HG03521 (cell line): ENCODE data around the gene DUSP8.

Source experiments
- ATAC-seq: cut with Tn5 transposase; IDR thresholded peaks from one replicate; pipeline ENCODE4 v1.9.1; 2021; ENCODE audit warnings: mild to moderate bottlenecking, moderate library complexity; ENCODE audit not compliant: unreplicated experiment

Gene DUSP8

GRCh38 chr11:1566381-1567051 lies 5.6 kb downstream of the DUSP8 start:
- ATAC-seq = no peak

DNA sequence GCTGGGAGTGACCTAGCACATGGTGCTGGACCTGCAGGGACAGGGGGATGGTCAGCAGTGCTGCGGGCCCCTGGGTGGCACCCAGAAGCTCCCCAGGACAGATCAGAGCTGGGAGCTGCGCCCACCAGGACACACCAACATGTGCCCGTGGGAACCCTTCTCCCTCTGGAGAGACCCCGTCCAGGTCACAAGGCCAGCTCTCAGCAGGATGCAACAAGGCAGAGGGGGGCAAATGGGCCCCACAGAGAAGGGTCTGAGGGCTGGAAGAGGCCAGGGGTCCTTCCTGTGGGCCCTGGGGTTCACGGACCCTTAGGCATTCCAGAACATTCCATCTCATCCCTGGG lies 6.2 kb downstream of the DUSP8 start:
- ATAC-seq = no peak

DNA sequence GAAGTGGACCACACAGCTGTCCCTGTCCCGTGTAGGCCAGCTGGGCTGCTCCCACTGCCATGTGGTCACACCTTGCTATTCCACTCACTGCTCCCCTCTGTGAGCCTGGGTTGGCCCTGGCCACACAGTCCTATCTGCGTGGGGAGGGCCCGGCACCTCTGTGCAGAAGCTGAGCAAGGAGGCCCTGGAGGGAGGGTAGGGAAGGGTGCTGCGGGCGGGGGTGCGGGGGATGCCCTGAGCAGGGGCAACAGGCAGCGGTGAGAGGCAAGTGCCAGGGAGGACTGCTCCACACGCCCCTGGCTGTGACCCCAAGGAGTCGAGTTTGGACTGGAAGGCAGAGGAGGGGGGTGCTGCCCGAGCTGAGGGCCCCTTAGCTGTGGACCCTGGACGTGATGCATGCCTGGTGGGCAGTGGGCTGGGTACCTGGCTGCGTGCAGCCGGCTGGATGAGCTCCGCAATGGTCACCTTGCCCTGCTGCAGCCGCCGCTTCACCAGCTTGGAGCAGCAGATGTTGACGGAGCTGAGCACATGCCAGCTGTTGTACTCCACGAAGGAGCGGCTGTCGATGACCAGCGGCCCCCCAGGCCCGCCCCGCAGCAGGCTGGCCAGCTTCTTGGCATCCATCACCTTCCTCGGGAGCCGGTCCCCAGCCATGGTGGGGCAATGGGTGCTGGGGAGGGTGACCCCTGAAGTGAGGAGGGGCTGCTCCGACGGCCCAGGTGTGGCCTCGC lies 6.7 kb downstream of the DUSP8 start:
- ATAC-seq = no peak

- ATAC-seq = no peak
Measured at GRCh38 chr11:1564535-1565172, 7.4 kb downstream of the DUSP8 start.

DNA sequence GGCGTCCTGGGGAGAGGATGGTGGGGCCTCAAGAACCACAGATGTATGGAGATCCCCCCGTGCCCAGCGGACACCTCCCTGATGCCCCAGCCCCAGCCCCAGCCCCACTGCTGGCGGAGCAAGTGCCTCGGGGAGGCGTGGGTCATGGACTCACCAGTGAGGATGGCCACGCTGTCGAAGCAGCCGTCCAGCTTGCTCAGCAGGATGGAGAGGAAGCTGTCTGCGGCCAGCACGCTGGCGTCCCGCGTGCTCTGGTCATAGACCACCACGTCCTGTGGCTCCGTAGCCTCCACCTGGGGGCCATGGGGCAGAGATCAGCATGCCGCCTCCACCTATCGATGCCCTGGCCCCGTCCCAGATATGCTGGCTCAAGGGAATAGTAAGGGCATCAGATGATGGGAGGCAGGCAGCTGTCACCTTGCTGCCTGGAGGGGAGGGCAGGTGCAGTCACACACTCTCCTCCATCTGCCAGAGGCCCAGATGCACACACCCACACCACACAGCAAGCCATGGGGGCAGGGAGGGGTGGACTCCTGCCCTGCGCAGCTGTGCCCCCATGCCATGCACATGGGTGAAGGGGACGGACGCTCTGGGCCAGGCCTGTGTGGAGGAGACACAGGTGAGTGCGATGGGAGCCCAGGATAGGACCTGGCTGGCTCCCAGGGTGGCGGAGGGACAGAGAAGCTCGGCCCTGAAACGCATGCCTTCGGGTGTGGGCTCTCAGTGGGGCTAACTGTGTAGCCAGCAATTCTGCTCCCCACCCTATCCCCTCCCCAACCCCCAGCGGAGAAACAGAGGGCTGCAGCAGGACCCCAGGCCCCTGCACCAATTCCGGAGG lies 8.2 kb downstream of the DUSP8 start:
- ATAC-seq = no peak

- no peak for ATAC-seq
Measured at GRCh38 chr11:1563149-1563638, 8.9 kb downstream of the DUSP8 start.

DNA sequence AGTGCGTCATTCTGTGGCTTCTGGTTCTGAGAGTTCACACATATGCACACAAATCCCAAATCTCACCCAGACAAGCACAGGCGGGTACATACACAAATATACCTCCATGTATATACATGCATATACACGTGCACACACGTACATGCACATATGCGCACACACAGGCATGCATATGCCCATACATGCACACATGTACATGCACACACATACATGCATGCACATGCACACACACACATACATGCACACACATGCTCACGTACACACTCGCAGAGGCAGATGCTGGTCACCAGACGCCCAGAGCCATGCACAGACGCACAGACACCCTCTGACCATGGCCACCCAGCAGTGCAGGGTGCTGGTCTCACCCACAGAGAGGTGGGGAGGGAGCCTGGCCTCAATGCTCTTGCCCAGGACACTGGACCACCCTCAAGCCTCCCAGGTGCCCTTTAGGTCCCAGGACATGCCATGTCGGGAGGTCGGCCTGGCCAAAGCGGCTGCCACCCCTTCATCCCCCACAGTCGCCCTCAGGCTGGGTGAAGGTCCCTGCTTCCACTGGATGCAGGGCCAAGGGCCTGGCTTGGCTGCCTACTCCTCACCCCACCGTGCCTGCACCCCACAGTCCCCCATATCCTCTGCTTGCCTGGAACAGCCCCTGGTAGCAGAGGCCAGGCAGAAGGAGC lies 9.5 kb downstream of the DUSP8 start:
- ATAC-seq = no peak

DNA sequence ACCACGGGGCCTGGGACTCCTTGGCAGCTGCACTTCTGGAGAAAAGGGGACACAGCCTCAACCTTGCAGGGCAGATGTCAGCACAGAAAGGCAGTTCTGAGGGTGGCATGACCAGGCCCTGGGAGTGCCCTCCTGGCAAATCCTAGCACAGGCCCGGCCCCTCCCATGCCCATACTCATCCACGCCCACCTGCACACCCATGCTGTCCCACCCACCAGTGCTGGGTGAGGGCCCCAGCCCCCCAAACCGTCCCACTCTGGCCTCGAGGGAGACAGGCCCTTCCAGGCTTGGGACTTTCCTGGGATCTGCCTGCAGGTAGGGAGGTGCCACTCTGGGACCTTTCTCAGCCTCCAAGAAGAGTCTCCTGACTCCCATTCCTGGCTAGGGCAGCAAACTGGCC lies 10.1 kb downstream of the DUSP8 start:
- no peak for ATAC-seq

DNA sequence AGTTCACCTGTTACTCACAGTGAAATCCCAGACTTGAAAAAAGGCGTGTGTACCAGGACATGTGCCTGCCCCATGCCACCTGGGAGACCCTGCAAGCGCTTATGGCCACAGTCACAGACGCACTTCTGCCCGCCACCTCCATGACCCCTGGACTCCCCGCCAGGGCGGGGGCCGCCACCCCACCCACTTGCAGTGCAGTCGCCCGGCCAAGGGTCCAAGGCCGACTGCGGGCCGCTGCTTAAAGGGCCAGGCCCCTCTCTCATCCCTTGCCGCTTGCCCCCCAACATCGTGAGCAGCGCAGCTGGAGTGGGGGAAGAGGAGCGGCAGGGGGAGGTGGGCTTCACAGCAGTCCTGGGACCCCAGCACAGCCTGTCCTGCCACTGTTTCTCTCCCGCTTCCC lies 10.8 kb downstream of the DUSP8 start:
- no peak for ATAC-seq

- no peak for ATAC-seq
Measured at GRCh38 chr11:1560649-1561251, 11.3 kb downstream of the DUSP8 start.

GRCh38 chr11:1560002-1560648 lies 11.9 kb downstream of the DUSP8 start:
- ATAC-seq = no peak

- no peak for ATAC-seq
Measured at GRCh38 chr11:1559111-1559951, 12.7 kb downstream of the DUSP8 start.

DNA sequence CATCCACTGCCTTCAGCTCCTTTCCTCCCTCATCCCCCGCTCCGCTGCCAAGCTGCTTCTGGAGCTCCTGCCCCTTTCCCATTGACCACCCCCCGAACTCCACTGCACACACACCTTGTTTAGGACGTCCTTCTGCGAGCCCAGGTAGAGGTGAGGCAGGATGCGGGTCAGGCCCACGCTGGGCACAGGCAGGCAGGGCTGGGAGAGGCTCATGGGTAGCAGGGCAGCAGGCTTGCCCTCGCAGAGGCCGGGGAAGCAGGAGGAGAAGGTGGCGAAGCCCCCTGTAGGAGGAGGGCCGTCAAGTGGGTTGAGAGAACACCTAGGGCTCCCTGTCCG lies 13.3 kb downstream of the DUSP8 start:
- no peak for ATAC-seq

DNA sequence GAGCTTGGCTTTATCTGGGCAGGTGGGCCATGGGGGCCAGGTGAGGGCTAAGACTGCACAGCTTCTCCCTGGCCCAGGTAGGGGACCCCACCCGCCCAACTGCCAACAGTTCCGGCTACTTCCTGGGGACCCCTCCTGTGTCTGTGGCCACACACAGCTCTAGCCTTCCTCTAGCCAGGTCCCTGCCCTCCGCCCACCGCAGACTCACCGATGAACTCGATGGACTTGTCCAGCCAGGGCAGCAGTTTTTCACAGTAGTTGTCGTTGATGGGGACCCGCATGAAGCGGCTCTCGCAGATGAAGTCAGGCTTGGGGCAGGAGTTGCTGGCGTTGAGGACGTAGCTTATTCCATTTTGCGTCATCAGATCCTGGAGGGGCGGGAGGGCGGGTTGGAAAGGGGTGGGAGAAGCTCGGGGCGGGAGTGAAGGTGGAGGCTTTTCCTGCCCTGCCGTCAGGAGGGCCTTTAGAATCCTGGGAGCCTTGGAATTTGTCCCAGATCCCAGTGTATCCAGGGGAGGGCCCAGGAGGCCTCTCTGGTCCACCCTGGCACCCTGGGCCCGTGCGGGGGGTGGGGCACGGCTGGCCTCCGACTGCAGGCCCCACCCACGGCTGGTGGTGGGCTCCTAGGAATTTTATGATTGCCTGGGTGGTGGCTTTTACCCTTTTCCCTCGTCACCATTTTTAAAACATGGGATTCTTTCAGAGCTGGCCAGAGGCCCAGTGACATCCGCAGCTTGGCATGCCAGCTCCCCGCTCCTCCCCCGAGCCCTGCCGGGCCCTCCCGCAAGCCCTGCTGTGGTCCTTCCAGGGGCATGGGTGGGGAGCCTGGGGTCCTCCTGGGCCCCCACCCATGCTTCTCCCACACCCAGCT lies 13.9 kb downstream of the DUSP8 start:
- no peak for ATAC-seq

GRCh38 chr11:1557051-1557884 lies 14.8 kb downstream of the DUSP8 start:
- no peak for ATAC-seq

DNA sequence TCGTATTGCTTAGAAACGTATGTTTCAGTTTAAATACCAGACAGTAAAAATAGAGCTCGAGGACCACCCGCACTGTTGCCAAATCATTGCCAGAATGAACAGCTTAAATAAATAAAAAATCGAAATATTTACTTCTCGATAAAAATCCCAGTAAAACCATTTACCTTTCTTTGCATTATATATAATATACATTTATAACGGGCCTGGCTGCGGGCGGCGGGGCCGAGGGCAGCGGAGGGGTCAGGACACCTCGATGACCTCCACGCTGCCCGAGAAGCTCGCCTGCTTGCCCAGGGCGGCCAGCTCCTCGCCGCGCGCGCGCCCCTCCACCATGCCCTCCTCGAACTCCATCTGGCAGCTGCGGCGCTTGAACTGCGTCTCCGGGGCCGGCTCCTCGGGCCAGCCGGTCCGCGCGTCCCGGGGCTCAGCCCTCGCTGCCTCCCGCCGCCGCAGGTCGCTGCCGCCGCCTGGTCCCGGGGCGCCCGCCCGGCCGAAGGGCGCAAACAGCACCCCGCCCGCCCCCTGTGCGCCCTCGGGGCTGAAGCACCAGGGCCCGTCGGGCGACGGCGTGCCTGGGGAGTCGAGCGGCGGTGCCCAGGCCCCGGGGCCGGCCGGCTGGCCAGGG lies 15.7 kb downstream of the DUSP8 start:
- no peak for ATAC-seq

DNA sequence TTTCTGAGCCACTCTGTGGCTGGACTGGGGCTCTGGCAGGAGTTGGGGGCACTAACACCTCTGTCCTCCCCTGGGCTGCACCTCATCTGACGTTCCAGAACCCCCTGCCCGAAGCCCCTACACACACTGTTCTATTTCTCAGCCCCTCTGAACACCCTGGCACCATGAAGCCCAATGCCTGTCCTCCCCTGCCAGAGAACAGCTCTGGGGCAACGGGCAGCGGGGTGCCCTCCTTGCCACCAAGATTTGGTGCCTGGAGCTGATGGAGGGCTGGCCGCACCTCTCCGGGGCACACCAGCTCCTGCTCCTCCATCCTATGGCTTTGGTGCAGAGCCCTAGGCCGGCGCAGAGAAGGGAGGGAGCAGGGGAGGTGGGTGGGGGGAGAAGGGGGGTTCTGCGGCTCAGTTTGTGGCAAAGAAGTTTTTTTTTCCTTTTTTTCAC lies 16.3 kb downstream of the DUSP8 start:
- ATAC-seq = no peak
